PFSK-1 (cell line): Measurements from ENCODE around the gene B3GNT3.

Experiments
- POLR2AphosphoS5 ChIP-seq: IDR thresholded peaks from 2 replicates; pipeline ENCODE4 v1.6.1; 2012; ENCODE audit warnings: low read depth, mild to moderate bottlenecking, control low read depth, low read length, moderate library complexity
- TF ChIP-seq, protein P1 (sequence below), 2 experiments: IDR thresholded peaks; 2 replicates each; pipeline versions ENCODE4 v1.6.1 to v1.8.0; 2011 to 2012; ENCODE audit warnings: low read depth in 2 of 2, low read length in 2 of 2, control low read depth in 1 of 2, inconsistent platforms in 1 of 2, mild to moderate bottlenecking in 1 of 2, moderate library complexity in 1 of 2; ENCODE audit not compliant: insufficient read depth in 1 of 2

DNA sequence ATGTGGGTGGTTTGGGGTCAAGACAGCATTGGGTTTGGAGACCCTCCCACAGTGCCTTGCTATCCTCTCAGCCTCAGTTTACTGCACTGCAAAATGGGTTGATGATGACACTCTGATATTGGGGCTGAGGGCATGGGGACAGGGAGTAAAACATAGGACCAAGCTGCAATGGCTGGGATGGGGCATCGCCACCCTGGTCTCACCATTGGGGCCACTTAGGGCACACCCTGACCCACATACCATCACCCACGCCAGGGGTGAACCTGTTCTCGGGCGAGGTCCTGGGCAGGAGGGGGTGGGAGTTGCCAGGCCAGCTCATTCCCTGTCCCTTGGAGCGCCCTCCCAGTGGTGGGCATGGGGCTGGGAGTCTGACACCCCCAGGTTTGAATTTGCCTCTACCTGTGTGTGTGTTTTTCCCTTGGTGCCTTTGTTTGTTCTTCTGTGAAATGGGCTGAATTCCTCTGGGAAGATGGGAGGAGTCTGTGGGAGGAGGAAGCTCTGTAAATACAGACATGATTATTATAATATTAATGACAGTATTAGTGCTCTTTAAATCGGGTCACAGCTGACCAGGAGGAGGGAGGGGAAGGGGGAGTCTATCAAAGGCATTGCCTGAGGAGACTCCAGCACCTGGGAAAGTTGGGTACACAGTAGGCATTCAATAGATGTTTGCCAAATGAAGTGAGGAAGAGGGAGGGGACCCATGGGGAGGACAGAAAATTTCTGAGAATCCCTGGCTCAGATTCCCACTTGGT is 45.9 kb upstream of the B3GNT3 start:
- TF ChIP-seq, protein P1, sequence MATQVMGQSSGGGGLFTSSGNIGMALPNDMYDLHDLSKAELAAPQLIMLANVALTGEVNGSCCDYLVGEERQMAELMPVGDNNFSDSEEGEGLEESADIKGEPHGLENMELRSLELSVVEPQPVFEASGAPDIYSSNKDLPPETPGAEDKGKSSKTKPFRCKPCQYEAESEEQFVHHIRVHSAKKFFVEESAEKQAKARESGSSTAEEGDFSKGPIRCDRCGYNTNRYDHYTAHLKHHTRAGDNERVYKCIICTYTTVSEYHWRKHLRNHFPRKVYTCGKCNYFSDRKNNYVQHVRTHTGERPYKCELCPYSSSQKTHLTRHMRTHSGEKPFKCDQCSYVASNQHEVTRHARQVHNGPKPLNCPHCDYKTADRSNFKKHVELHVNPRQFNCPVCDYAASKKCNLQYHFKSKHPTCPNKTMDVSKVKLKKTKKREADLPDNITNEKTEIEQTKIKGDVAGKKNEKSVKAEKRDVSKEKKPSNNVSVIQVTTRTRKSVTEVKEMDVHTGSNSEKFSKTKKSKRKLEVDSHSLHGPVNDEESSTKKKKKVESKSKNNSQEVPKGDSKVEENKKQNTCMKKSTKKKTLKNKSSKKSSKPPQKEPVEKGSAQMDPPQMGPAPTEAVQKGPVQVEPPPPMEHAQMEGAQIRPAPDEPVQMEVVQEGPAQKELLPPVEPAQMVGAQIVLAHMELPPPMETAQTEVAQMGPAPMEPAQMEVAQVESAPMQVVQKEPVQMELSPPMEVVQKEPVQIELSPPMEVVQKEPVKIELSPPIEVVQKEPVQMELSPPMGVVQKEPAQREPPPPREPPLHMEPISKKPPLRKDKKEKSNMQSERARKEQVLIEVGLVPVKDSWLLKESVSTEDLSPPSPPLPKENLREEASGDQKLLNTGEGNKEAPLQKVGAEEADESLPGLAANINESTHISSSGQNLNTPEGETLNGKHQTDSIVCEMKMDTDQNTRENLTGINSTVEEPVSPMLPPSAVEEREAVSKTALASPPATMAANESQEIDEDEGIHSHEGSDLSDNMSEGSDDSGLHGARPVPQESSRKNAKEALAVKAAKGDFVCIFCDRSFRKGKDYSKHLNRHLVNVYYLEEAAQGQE (IDR thresholded peaks at IDR 0.05; ENCODE audit: insufficient read depth in 1 of 2, low read depth in 2 of 2, low read length in 2 of 2) = no peak
- no peak for TF ChIP-seq POLR2AphosphoS5
